ENCODE measurements around the gene PDXK.
A peak's percentile ranks its signal among the peaks of the same experiment; 100 is the strongest.

PDXK gene

GRCh38 chr21:43808832-43809251 is 89.9 kb downstream of the PDXK start:
- no peak for DNase-seq

- no peak for DNase-seq
Measured at GRCh38 chr21:43809346-43809799, 90.4 kb downstream of the PDXK start.

GRCh38 chr21:43809853-43810504 is 91.0 kb downstream of the PDXK start:
- no peak for DNase-seq

GRCh38 chr21:43810505-43811261 is 91.8 kb downstream of the PDXK start:
- peak; percentile 95 for DNase-seq

- DNase-seq: no peak
Measured at GRCh38 chr21:43811262-43812105, 92.6 kb downstream of the PDXK start.

Data from activated CD4-positive, alpha-beta T cell treated with anti-CD3 and anti-CD28 coated beads, Interleukin-2, Interleukin-6, amounts not matched to agents 100 ng/mL and 50 ng/mL, durations not matched to agents 16 hours and 8 hours (primary cell).